Kidney (tissue), 14 donors: ENCODE results near the gene SNX9. TPM values are rescaled to one million over a fixed set of nuclear protein-coding genes. Genes with fewer than 3 reads are reported as not detected.

Source experiments
- DNase-seq, 5 donors: peaks; one replicate each; pipeline ENCODE4 v3.0.0-alpha.2; 2013 to 2020
- FAIRE-seq: peaks from 2 replicates; lab custom pipeline; 2012; peaks lifted over from hg19 to GRCh38; lab: Jason Lieb, UNC
- H3K27ac ChIP-seq, 2 donors: one replicate each; pipeline ENCODE4 v1.7.0; 2013; ENCODE audit warnings: low read depth in 2 of 2, low read length in 2 of 2, inconsistent platforms in 1 of 2
- H3K27me3 ChIP-seq: one replicate; pipeline ENCODE4 v1.7.1; 2013; ENCODE audit warnings: low read length, inconsistent platforms; ENCODE audit not compliant: control insufficient read depth, insufficient read depth
- H3K36me3 ChIP-seq, 3 donors: one replicate each; pipeline versions ENCODE4 v1.7.0 to v1.7.1; 2013; ENCODE audit warnings: low read length in 3 of 3, control low read depth in 1 of 3, inconsistent platforms in 1 of 3; ENCODE audit not compliant: insufficient read depth in 3 of 3, control insufficient read depth in 2 of 3
- H3K4me1 ChIP-seq, 3 donors: one replicate each; pipeline versions ENCODE4 v1.7.0 to v1.7.1; 2013; ENCODE audit warnings: low read length in 3 of 3, inconsistent platforms in 1 of 3, low read depth in 1 of 3; ENCODE audit not compliant: control insufficient read depth in 2 of 3, insufficient read depth in 2 of 3
- H3K4me3 ChIP-seq, 3 donors: one replicate each; pipeline versions ENCODE4 v1.7.0 to v1.8.1; 2013; ENCODE audit warnings: low read length in 3 of 3, control low read depth in 1 of 3, inconsistent platforms in 1 of 3
- H3K9ac ChIP-seq, 3 donors: one replicate each; pipeline versions ENCODE4 v1.7.0 to v1.7.1; 2013; ENCODE audit warnings: low read length in 3 of 3, control low read depth in 1 of 3, inconsistent platforms in 1 of 3
- H3K9me3 ChIP-seq, 3 donors: one replicate each; pipeline versions ENCODE4 v1.7.0 to v1.7.1; 2013; ENCODE audit warnings: low read length in 3 of 3, control low read depth in 1 of 3, inconsistent platforms in 1 of 3; ENCODE audit not compliant: control insufficient read depth in 2 of 3, insufficient read depth in 1 of 3
- CTCF ChIP-seq: IDR thresholded peaks from 3 replicates; pipeline ENCODE4 v1.5.1; 2012; ENCODE audit warnings: mild to moderate bottlenecking, moderate library complexity, borderline replicate concordance; ENCODE audit not compliant: insufficient read depth; ENCODE audit errors: extremely low read depth
- intact Hi-C: fragments of 100-400 bp; cut with DNase I; formaldehyde crosslinking; loops from one replicate; pipeline ENCODE4 v1.11.1; 2022
- polyA plus RNA-seq: library from polyadenylated mRNA; stranded (reverse); fragments of 350-450 nt; fragmentation: Illumina TruSeq; extraction: RNeasy Lipid Tissue Mini Kit (QIAGEN cat#74804); gene quantifications from one replicate; pipeline ENCODE4 v1.2.3, GENCODE V29; 2014; ENCODE audit warnings: low read depth, low replicate concordance; ENCODE audit not compliant: insufficient read depth
- total RNA-seq: library from RNA; stranded (reverse); fragmentation: NEBNext Ultra II Directional; extraction: Animal tissue kit (Norgen Biotek cat#: 25700); gene quantifications from one replicate; pipeline ENCODE4 v1.2.1, GENCODE V29; 2021
- donor health status: control.
- donor health status: control.
- donor health status: control.
- donor health status: control.
- donor health status: control.
- donor health status: DM: yes; HTN: yes; CAD: no.
- donor health status: Normal renal cell carcinoma (clear cell type).

The SNX9 gene
- total and polyA plus RNA-seq, 2 donors from 2014 or later = 25.2 to 49.3 TPM

- Histone ChIP-seq H3K36me3 (peaks cover 0 to 4% (median 0%) of the 10 kb centered on the region in 3 donors), H3K27ac (no peak overlapping the region), H3K27me3 (no peaks in the 10 kb centered on the region), H3K9ac (no peak overlapping the region), H3K4me1 (no peaks in the 10 kb centered on the region), H3K9me3 (no peaks in the 10 kb centered on the region), H3K4me3 (no peak overlapping the region)
- TF ChIP-seq CTCF = no peak
- FAIRE-seq (no peak), DNase-seq (no peak)
- intact Hi-C loops = no loop called here
These were observed 62.8 kb downstream of the SNX9 start for GRCh38 chr6:157885876-157886275.

GRCh38 chr6:157887892-157888291, 64.8 kb downstream of the SNX9 start:
- no peak for FAIRE-seq
- H3K9me3 ChIP-seq = no peaks in the 10 kb centered on the region
- H3K27ac ChIP-seq = no peak overlapping the region
- no peaks in the 10 kb centered on the region for H3K27me3 ChIP-seq
- H3K36me3 ChIP-seq = peaks cover 0 to 4% (median 0%) of the 10 kb centered on the region in 3 donors
- no peaks in the 10 kb centered on the region for H3K4me1 ChIP-seq
- TF ChIP-seq CTCF = no peak
- intact Hi-C loops = no loop called here
- no peak overlapping the region for H3K4me3 ChIP-seq
- DNase-seq = no peak
- no peak overlapping the region for H3K9ac ChIP-seq

GRCh38 chr6:157891544-157892362, 68.7 kb downstream of the SNX9 start:
- no peak for FAIRE-seq
- Histone ChIP-seq H3K36me3 (peaks cover 0 to 4% (median 0%) of the 10 kb centered on the region in 3 donors), H3K4me1 (peaks cover 0 to 6% (median 0%) of the 10 kb centered on the region in 3 donors), H3K27me3 (no peaks in the 10 kb centered on the region), H3K9me3 (no peaks in the 10 kb centered on the region), H3K27ac (no peak overlapping the region), H3K4me3 (no peak overlapping the region), H3K9ac (no peak overlapping the region)
- intact Hi-C loops = no loop called here
- TF ChIP-seq CTCF = no peak
- DNase-seq = no peak
